HepG2 (cell line): ENCODE data around the gene JPH4. TPM values are rescaled to one million over a fixed set of nuclear protein-coding genes. Genes with fewer than 3 reads are reported as not detected.

Experiments used
- ATAC-seq: fragments of 200-7000 bp; cut with Tn5 transposase; 3 replicates; pipeline ENCODE4 v1.9.1; 2020; ENCODE audit warnings: mild to moderate bottlenecking, moderate library complexity
- BruUV-seq: library from RNA; stranded (reverse); fragments of 400-500 nt; replicated peaks from 2 replicates; lab custom pipeline; 2021; lab: Mats Ljungman, UMichigan
- CTCF ChIA-PET: fragments of 300-600 bp; formaldehyde crosslinking; extraction: SDS; loops from one replicate; lab custom pipeline; 2021; ENCODE audit warnings: low total read pairs, inconsistent platforms, low intra/inter-chr PET ratio; lab: Yijun Ruan, JAX
- POLR2A ChIA-PET: fragments of 350-600 bp; sonication (Branson Sonifier 250); formaldehyde crosslinking; loops from one replicate; lab custom pipeline; 2020; ENCODE audit warnings: antibody characterized with exemption, inconsistent platforms; lab: Yijun Ruan, JAX
- DNase-seq: peaks from one replicate; pipeline ENCODE4 v3.0.0-alpha.2; 2015; ENCODE audit warnings: low spot score
- FAIRE-seq: peaks from 3 replicates; lab custom pipeline; 2011; peaks lifted over from hg19 to GRCh38; lab: Jason Lieb, UNC
- H2AFZ ChIP-seq: one replicate; pipeline ENCODE4 v1.6.1; 2011; ENCODE audit warnings: low read length, inconsistent platforms
- H3K27ac ChIP-seq: fragments of 300-600 bp; 3 replicates; pipeline ENCODE4 v1.8.0; 2011; ENCODE audit warnings: mixed run types, mild to moderate bottlenecking, mixed read lengths, low read length, inconsistent platforms; ENCODE audit not compliant: insufficient read depth; ENCODE audit errors: extremely low read length
- H3K27me3 ChIP-seq, 2 experiments: fragments of 200-600 bp in 1 of 2; 2 replicates in 1 of 2; 3 replicates in 1 of 2; pipeline versions ENCODE4 v1.6.0 to v1.8.0; 2011; ENCODE audit warnings: low read length in 2 of 2, mild to moderate bottlenecking in 2 of 2, moderate library complexity in 2 of 2, inconsistent platforms in 1 of 2; ENCODE audit not compliant: insufficient read depth in 2 of 2, control insufficient read depth in 1 of 2
- H3K36me3 ChIP-seq, 2 experiments: fragments of 200-600 bp in 1 of 2; replicated peaks in 1 of 2; 2 replicates in 1 of 2; 3 replicates in 1 of 2; pipeline versions ENCODE4 v1.5.1 to v1.8.0; 2011; ENCODE audit warnings: low read length in 2 of 2, inconsistent platforms in 1 of 2; ENCODE audit not compliant: insufficient read depth in 2 of 2, control insufficient read depth in 1 of 2
- H3K4me1 ChIP-seq: 2 replicates; pipeline ENCODE4 v1.5.1; 2012; ENCODE audit warnings: low read length, inconsistent platforms; ENCODE audit not compliant: insufficient read depth
- H3K4me2 ChIP-seq: 2 replicates; pipeline ENCODE4 v1.6.0; 2011; ENCODE audit warnings: low read depth, low read length, inconsistent platforms
- H3K4me3 ChIP-seq, 3 experiments: fragments of 200-600 bp in 1 of 3; sonication (generic), shearing (Covaris generic) in 1 of 3; replicated peaks in 1 of 3; 2 replicates each; pipeline ENCODE4 v1.5.1; 2011 to 2016; ENCODE audit warnings: low read length in 3 of 3, inconsistent platforms in 2 of 3, low read depth in 2 of 3, mild to moderate bottlenecking in 2 of 3, control low read depth in 1 of 3, mixed read lengths in 1 of 3; ENCODE audit not compliant: insufficient read depth in 1 of 3
- H3K79me2 ChIP-seq: one replicate; pipeline ENCODE4 v1.6.1; 2011; ENCODE audit warnings: low read length, inconsistent platforms; ENCODE audit not compliant: insufficient read depth
- H3K9ac ChIP-seq: 2 replicates; pipeline ENCODE4 v1.6.0; 2011; ENCODE audit warnings: mild to moderate bottlenecking, low read depth, low read length, inconsistent platforms; ENCODE audit not compliant: insufficient read depth
- H3K9me3 ChIP-seq: 2 replicates; pipeline ENCODE4 v1.5.1; 2012; ENCODE audit warnings: mild to moderate bottlenecking, low read length
- H4K20me1 ChIP-seq: 2 replicates; pipeline ENCODE4 v1.6.0; 2011; ENCODE audit warnings: inconsistent platforms, mild to moderate bottlenecking, low read length, moderate library complexity; ENCODE audit not compliant: insufficient read depth
- CEBPG ChIP-seq: IDR thresholded peaks from 2 replicates; pipeline ENCODE4 v1.6.1; 2016
- DNMT3B ChIP-seq: conservative IDR thresholded peaks from 2 replicates; pipeline ENCODE4 v1.6.1; 2016; ENCODE audit warnings: missing biosample characterization, control low read depth
- HNF4A ChIP-seq: sonication (generic); formaldehyde crosslinking; IDR thresholded peaks from 2 replicates; pipeline ENCODE4 v1.4.0; 2020; ENCODE audit warnings: missing genetic modification reagents
- LCORL ChIP-seq, 2 experiments: fragments of 450-650 bp in 1 of 2; sonication (generic) in 1 of 2; formaldehyde crosslinking in 1 of 2; IDR thresholded peaks; 2 replicates each; pipeline versions ENCODE4 v1.5.0 to v1.6.1; 2017 to 2020; ENCODE audit warnings: antibody characterized with exemption in 1 of 2, missing genetic modification reagents in 1 of 2
- SSRP1 ChIP-seq: IDR thresholded peaks from 2 replicates; pipeline ENCODE4 v1.6.1; 2016; ENCODE audit warnings: control low read depth
- YEATS4 ChIP-seq: sonication (generic); formaldehyde crosslinking; IDR thresholded peaks from 2 replicates; pipeline ENCODE4 v1.4.0; 2020; ENCODE audit warnings: missing genetic modification reagents, borderline replicate concordance
- ZBTB7A ChIP-seq: sonication (generic); formaldehyde crosslinking; IDR thresholded peaks from 2 replicates; pipeline ENCODE4 v1.8.0; 2022; ENCODE audit warnings: mild to moderate bottlenecking, missing genetic modification reagents
- ZFY ChIP-seq: sonication (generic); formaldehyde crosslinking; IDR thresholded peaks from 2 replicates; pipeline ENCODE4 v1.4.0; 2020; ENCODE audit warnings: missing genetic modification reagents
- WGBS: methylation state at CpG from one replicate; pipeline ENCODE4 v1.1.6; 2017; ENCODE audit warnings: low lambda C conversion rate; 5-methylcytosine and 5-hydroxymethylcytosine counted together
- in situ Hi-C: cut with HindIII; loops from 2 replicates; pipeline ENCODE4 v1.10.0; 2017; ENCODE audit warnings: low pct_unique_long_range_greater_than_20kb; ENCODE audit not compliant: extremely low pct_ligation_motif_present
- intact Hi-C: fragments of 100-400 bp; cut with micrococcal nuclease; formaldehyde crosslinking; loops from one replicate; pipeline ENCODE4 v1.10.0; 2022; ENCODE audit not compliant: unreplicated experiment
- polyA plus RNA-seq, 8 experiments: library from polyadenylated mRNA; depleted of rRNA in 3 of 8; stranded (reverse) in 7 of 8; unstranded in 1 of 8; fragments of >200 nt; fragmentation: Illumina TruSeq in 4 of 8; extraction: Trizol in 4 of 8; gene quantifications; 2 replicates each; pipeline versions ENCODE4 v1.2.1 to v1.2.3, GENCODE V29; 2011 to 2016; ENCODE audit warnings: low read depth in 4 of 8, missing spikeins in 1 of 8, mixed read lengths in 1 of 8; ENCODE audit not compliant: insufficient read depth in 1 of 8
- total RNA-seq, 5 experiments: library from RNA; depleted of rRNA; stranded (reverse); fragments of >200 nt; fragmentation: Illumina TruSeq; extraction: Trizol; gene quantifications; 2 replicates each; pipeline ENCODE4 v1.2.3, GENCODE V29; 2016; ENCODE audit warnings: low read depth in 1 of 5
- TF ChIP-seq, protein P1 (sequence below): sonication (generic); formaldehyde crosslinking; IDR thresholded peaks from 2 replicates; pipeline ENCODE4 v1.5.0; 2020; ENCODE audit warnings: mild to moderate bottlenecking, missing genetic modification reagents, borderline replicate concordance
- TF ChIP-seq, protein P2 (sequence below): sonication (generic); formaldehyde crosslinking; conservative IDR thresholded peaks from 2 replicates; pipeline ENCODE4 v1.8.1; 2023; ENCODE audit warnings: missing genetic modification reagents
- TF ChIP-seq, protein P3 (sequence below): sonication (generic); formaldehyde crosslinking; IDR thresholded peaks from 2 replicates; pipeline ENCODE4 v1.4.0; 2020; ENCODE audit warnings: missing genetic modification reagents
- TF ChIP-seq, protein P4 (sequence below): IDR thresholded peaks from 2 replicates; pipeline ENCODE4 v1.6.1; 2016; ENCODE audit warnings: mild to moderate bottlenecking, missing biosample characterization, missing genetic modification reagents
- TF ChIP-seq, protein P5 (sequence below): sonication (generic); formaldehyde crosslinking; IDR thresholded peaks from 2 replicates; pipeline ENCODE4 v1.8.0; 2022; ENCODE audit warnings: missing genetic modification reagents, mild to moderate bottlenecking, borderline replicate concordance

Gene JPH4
- total and polyA plus RNA-seq, 2 of the 13 experiments (the other 11 are each of a cell fraction or from before 2014, with no cell fraction given) = 0.08 to 0.22 TPM

DNA sequence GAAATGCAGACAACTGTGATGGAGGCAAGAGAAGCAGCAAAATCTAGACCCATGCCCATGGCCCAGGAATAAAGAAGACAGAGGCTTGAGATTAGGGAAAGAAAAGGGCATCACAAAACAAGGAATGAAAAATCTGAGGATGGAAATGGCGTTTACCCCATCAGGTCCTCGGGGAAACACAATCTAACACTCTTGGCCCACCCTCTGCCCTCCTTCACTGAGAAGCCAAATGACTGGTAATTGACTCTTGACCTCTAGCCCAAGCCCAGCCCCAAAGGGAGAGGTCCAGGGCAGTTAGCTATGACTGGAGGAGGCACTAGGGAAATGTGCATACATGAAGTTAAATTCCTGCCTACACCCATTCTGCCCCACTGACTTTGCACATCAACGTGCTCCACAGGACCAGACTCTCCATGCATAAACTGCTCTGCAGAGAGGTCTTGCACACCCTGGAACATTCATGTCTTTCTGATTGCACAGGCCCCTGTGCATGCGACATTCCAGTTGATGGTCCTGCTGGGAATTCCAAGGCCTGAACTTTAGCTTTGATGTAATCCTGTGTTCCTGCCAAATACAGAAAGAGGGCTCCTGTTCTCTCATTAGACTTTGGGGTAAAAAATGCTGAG is 32.7 kb downstream of the JPH4 start:
- BruUV-seq = no TSS peak
- ChIA-PET POLR2A (interaction anchor here (0.9 to 1.8 kb wide), 5 partner anchors 9 to 225 kb away, joined by 3 to 11 read pairs (median 5); partner anchors contain the start of gene PABPN1), CTCF (no interaction called here)
- peak; percentile 59 for FAIRE-seq
- ATAC-seq = peak; percentile 68
- Histone ChIP-seq H3K79me2 (no peaks in the 10 kb centered on the region), H3K27me3 (no peaks in the 10 kb centered on the region; a peak in 1 of 5 replicates), H3K4me2 (peak overlapping the region; percentile 4; the same call in 1 of the 2 replicates), H4K20me1 (no peaks in the 10 kb centered on the region), H3K9ac (no peak overlapping the region), H3K36me3 (no peaks in the 10 kb centered on the region), H3K4me3 (no peak overlapping the region), H3K4me1 (peaks cover 64% of the 10 kb centered on the region), H3K9me3 (no peaks in the 10 kb centered on the region), H3K27ac (no peak overlapping the region), H2AFZ (no peak overlapping the region)
- 28% methylated on average over 4 of the region's 4 CpGs for WGBS
- DNase-seq = peak; percentile 65
- intact Hi-C loops (no loop called here), in situ Hi-C loops (no loop called here)
- TF ChIP-seq LCORL (IDR thresholded peaks at IDR 0.05) = no peak
- peak; percentile 69 for TF ChIP-seq LCORL (CRISPR knock-in tag; IDR thresholded peaks at IDR 0.05)
- TF ChIP-seq DNMT3B (CRISPR knock-in tag) = no peak
- peak; percentile 50; the same call in 1 of the 2 replicates for TF ChIP-seq CEBPG
- TF ChIP-seq YEATS4 (CRISPR knock-in tag) = no peak
- peak; percentile 44; the same call in 1 of the 2 replicates for TF ChIP-seq HNF4A
- TF ChIP-seq SSRP1 (CRISPR knock-in tag) = no peak
- TF ChIP-seq, protein P1, sequence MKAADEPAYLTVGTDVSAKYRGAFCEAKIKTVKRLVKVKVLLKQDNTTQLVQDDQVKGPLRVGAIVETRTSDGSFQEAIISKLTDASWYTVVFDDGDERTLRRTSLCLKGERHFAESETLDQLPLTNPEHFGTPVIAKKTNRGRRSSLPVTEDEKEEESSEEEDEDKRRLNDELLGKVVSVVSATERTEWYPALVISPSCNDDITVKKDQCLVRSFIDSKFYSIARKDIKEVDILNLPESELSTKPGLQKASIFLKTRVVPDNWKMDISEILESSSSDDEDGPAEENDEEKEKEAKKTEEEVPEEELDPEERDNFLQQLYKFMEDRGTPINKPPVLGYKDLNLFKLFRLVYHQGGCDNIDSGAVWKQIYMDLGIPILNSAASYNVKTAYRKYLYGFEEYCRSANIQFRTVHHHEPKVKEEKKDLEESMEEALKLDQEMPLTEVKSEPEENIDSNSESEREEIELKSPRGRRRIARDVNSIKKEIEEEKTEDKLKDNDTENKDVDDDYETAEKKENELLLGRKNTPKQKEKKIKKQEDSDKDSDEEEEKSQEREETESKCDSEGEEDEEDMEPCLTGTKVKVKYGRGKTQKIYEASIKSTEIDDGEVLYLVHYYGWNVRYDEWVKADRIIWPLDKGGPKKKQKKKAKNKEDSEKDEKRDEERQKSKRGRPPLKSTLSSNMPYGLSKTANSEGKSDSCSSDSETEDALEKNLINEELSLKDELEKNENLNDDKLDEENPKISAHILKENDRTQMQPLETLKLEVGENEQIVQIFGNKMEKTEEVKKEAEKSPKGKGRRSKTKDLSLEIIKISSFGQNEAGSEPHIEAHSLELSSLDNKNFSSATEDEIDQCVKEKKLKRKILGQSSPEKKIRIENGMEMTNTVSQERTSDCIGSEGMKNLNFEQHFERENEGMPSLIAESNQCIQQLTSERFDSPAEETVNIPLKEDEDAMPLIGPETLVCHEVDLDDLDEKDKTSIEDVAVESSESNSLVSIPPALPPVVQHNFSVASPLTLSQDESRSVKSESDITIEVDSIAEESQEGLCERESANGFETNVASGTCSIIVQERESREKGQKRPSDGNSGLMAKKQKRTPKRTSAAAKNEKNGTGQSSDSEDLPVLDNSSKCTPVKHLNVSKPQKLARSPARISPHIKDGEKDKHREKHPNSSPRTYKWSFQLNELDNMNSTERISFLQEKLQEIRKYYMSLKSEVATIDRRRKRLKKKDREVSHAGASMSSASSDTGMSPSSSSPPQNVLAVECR (CRISPR knock-in tag) = peak; percentile 48; the same call in 1 of the 2 replicates
- TF ChIP-seq, protein P2, sequence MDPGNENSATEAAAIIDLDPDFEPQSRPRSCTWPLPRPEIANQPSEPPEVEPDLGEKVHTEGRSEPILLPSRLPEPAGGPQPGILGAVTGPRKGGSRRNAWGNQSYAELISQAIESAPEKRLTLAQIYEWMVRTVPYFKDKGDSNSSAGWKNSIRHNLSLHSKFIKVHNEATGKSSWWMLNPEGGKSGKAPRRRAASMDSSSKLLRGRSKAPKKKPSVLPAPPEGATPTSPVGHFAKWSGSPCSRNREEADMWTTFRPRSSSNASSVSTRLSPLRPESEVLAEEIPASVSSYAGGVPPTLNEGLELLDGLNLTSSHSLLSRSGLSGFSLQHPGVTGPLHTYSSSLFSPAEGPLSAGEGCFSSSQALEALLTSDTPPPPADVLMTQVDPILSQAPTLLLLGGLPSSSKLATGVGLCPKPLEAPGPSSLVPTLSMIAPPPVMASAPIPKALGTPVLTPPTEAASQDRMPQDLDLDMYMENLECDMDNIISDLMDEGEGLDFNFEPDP (CRISPR knock-in tag) = peak; percentile 97; the same call in 1 of the 2 replicates
- TF ChIP-seq, protein P3, sequence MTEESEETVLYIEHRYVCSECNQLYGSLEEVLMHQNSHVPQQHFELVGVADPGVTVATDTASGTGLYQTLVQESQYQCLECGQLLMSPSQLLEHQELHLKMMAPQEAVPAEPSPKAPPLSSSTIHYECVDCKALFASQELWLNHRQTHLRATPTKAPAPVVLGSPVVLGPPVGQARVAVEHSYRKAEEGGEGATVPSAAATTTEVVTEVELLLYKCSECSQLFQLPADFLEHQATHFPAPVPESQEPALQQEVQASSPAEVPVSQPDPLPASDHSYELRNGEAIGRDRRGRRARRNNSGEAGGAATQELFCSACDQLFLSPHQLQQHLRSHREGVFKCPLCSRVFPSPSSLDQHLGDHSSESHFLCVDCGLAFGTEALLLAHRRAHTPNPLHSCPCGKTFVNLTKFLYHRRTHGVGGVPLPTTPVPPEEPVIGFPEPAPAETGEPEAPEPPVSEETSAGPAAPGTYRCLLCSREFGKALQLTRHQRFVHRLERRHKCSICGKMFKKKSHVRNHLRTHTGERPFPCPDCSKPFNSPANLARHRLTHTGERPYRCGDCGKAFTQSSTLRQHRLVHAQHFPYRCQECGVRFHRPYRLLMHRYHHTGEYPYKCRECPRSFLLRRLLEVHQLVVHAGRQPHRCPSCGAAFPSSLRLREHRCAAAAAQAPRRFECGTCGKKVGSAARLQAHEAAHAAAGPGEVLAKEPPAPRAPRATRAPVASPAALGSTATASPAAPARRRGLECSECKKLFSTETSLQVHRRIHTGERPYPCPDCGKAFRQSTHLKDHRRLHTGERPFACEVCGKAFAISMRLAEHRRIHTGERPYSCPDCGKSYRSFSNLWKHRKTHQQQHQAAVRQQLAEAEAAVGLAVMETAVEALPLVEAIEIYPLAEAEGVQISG = no peak; the same call in 1 of the 2 replicates
- TF ChIP-seq ZFY (CRISPR knock-in tag) = peak; percentile 29; the same call in 1 of the 2 replicates
- TF ChIP-seq, protein P4, sequence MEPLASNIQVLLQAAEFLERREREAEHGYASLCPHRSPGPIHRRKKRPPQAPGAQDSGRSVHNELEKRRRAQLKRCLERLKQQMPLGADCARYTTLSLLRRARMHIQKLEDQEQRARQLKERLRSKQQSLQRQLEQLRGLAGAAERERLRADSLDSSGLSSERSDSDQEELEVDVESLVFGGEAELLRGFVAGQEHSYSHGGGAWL (CRISPR knock-in tag) = 0 out of 2 replicates have a peak, but pooled peaks have one; percentile 19
- TF ChIP-seq ZBTB7A = peak; percentile 41; the same call in 1 of the 2 replicates
- TF ChIP-seq, protein P5, sequence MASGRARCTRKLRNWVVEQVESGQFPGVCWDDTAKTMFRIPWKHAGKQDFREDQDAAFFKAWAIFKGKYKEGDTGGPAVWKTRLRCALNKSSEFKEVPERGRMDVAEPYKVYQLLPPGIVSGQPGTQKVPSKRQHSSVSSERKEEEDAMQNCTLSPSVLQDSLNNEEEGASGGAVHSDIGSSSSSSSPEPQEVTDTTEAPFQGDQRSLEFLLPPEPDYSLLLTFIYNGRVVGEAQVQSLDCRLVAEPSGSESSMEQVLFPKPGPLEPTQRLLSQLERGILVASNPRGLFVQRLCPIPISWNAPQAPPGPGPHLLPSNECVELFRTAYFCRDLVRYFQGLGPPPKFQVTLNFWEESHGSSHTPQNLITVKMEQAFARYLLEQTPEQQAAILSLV = 0 out of 2 replicates have a peak, but pooled peaks have one; percentile 38
